GM12891 (cell line): ENCODE results near the gene RHOU.

Experiments
- PAX5 ChIP-seq: IDR thresholded peaks from 2 replicates; pipeline ENCODE4 v1.6.1; 2011; ENCODE audit warnings: low read length, moderate library complexity, mild to moderate bottlenecking; ENCODE audit not compliant: insufficient read depth, severe bottlenecking
- POLR2A ChIP-seq: IDR thresholded peaks from 2 replicates; pipeline ENCODE4 v1.6.1; 2011; ENCODE audit warnings: low read depth, low read length, control low read depth
- POLR2AphosphoS5 ChIP-seq: IDR thresholded peaks from 2 replicates; pipeline ENCODE4 v1.6.1; 2011; ENCODE audit warnings: low read depth, low read length, control low read depth
- SPI1 ChIP-seq: IDR thresholded peaks from 2 replicates; pipeline ENCODE4 v1.6.1; 2011; ENCODE audit warnings: low read depth, low read length, control low read depth
- TAF1 ChIP-seq: IDR thresholded peaks from 2 replicates; pipeline ENCODE4 v1.6.1; 2011; ENCODE audit warnings: low read depth, low read length, control low read depth

- TF ChIP-seq POLR2A (no peak), POLR2AphosphoS5 (no peak), SPI1 (no peak), PAX5 (no peak), TAF1 (no peak)
Measured at GRCh38 chr1:228792601-228793000, 57.3 kb downstream of the RHOU start.
